WI38 (cell line): ENCODE data around the gene OASL.

ENCODE experiments used
- H3K4me3 ChIP-seq: 2 replicates; pipeline ENCODE4 v1.5.1; 2011; ENCODE audit warnings: low read depth, mild to moderate bottlenecking, control low read depth, low read length
- CTCF ChIP-seq: IDR thresholded peaks from 2 replicates; pipeline ENCODE4 v1.5.1; 2012; ENCODE audit warnings: low read depth, mild to moderate bottlenecking, control low read depth, low read length

The OASL gene

GRCh38 chr12:121000530-121000929 lies 38.5 kb downstream of the OASL start:
- H3K4me3 ChIP-seq, result no peak overlapping the region
- no peak for TF ChIP-seq CTCF

- TF ChIP-seq CTCF, result no peak
- H3K4me3 ChIP-seq, result no peak overlapping the region
Measured at GRCh38 chr12:120999191-121000120, 39.6 kb downstream of the OASL start.

GRCh38 chr12:120998435-120998834 lies 40.6 kb downstream of the OASL start:
- no peak for TF ChIP-seq CTCF
- H3K4me3 ChIP-seq, result no peak overlapping the region

GRCh38 chr12:120997448-120997847 lies 41.6 kb downstream of the OASL start:
- no peak for TF ChIP-seq CTCF
- H3K4me3 ChIP-seq, result no peak overlapping the region

GRCh38 chr12:120996133-120996746 lies 42.8 kb downstream of the OASL start:
- TF ChIP-seq CTCF, result no peak
- no peak overlapping the region for H3K4me3 ChIP-seq

GRCh38 chr12:120994589-120995337 lies 44.3 kb downstream of the OASL start:
- no peak overlapping the region for H3K4me3 ChIP-seq

More at GRCh38 chr12:120994589-120995337, 44.3 kb downstream of the OASL start:
- no peak for TF ChIP-seq CTCF
